ENCODE results near the gene MISP. TPM values are rescaled to one million over a fixed set of nuclear protein-coding genes. Genes with fewer than 3 reads are reported as not detected.

The MISP gene
- total and polyA plus RNA-seq, 10 of the 15 experiments (the other 5 are each of a cell fraction or from before 2014, with no cell fraction given): not detected

DNA sequence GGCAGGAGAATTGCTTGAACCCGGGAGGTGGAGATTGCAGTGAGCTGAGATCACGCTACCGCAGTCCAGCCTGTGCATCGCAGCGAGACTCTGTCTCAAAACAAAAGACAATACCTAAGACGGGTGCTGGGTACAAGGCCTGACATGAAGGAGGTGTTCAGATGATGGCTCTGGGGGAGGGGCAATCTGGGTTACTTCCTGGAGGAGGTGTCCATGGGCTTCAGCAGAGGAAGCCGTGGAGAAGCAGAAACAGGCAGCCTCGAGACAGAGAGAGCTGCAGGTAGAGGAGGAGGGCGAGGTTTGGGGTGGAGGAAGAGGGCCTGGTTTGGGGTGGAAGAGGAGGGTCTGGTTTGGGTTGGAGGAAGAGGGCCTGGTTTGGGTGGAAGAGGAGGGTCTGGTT is 3.6 kb downstream of the MISP start:
- SMC1A ChIA-PET (ENCODE audit: uncharacterized antibody, unreplicated experiment): no interaction called here
- no peaks in the 10 kb centered on the region for H3K79me2 ChIP-seq (ENCODE audit: control insufficient read depth, insufficient read depth, low read length)
- no peak overlapping the region for H3K4me3 ChIP-seq
- intact Hi-C loops (cut with micrococcal nuclease; ENCODE audit: unreplicated experiment): no loop called here
- H3K9ac ChIP-seq (ENCODE audit: control insufficient read depth, insufficient read depth, low read length): no peak overlapping the region
- no peak overlapping the region for H3K27ac ChIP-seq (ENCODE audit: control insufficient read depth, insufficient read depth)
- H3K27me3 ChIP-seq (replicated peaks in 1 of 2; ENCODE audit: control insufficient read depth in 2 of 2, insufficient read depth in 2 of 2, low read length in 1 of 2): no peaks in the 10 kb centered on the region
- no peaks in the 10 kb centered on the region for H3K36me3 ChIP-seq (ENCODE audit: control insufficient read depth in 2 of 2, insufficient read depth in 2 of 2, low read length in 1 of 2)
- H3K4me1 ChIP-seq (ENCODE audit: control insufficient read depth, insufficient read depth, low read length): no peaks in the 10 kb centered on the region
- RAD21 ChIA-PET (ENCODE audit: unreplicated experiment): no interaction called here
- H3K9me3 ChIP-seq (replicated peaks; ENCODE audit: control insufficient read depth, insufficient read depth, low read length): peaks cover 7% of the 10 kb centered on the region; the same call in 1 of the 3 replicates
- FAIRE-seq: no peak
- 58% methylated on average over 9 of the region's 9 CpGs for WGBS (ENCODE audit: insufficient coverage, insufficient replicate concordance, low lambda C conversion rate, missing lambda C conversion rate)
- H2AFZ ChIP-seq (ENCODE audit: control insufficient read depth, low read depth, low read length): no peak overlapping the region
- no peak for DNase-seq (ENCODE audit: low read depth, low spot score)
- TF ChIP-seq SUZ12 (IDR thresholded peaks at IDR 0.05; ENCODE audit: unreplicated experiment) (no peak), SMAD5 (IDR thresholded peaks at IDR 0.05; ENCODE audit: low read depth) (no peak), KLF5 (IDR thresholded peaks at IDR 0.05; ENCODE audit: partially characterized antibody) (no peak), NR2C2 (IDR thresholded peaks at IDR 0.05; ENCODE audit: borderline replicate concordance, control insufficient read depth, insufficient read length, low read depth) (no peak), HCFC1 (IDR thresholded peaks at IDR 0.05; ENCODE audit: low read length) (no peak), SMARCA5 (IDR thresholded peaks at IDR 0.05) (no peak), CBFB (IDR thresholded peaks at IDR 0.05; ENCODE audit: low read depth) (no peak), CHD2 (IDR thresholded peaks at IDR 0.05; ENCODE audit: borderline replicate concordance, low read depth, low read length) (no peak), ZNF207 (IDR thresholded peaks at IDR 0.05; ENCODE audit: borderline replicate concordance) (no peak), JUND (IDR thresholded peaks at IDR 0.05; ENCODE audit: low read depth, low read length) (no peak)
- ATAC-seq: no peak
- CTCF ChIA-PET: no interaction called here
- no peak overlapping the region for H3K4me2 ChIP-seq (ENCODE audit: control insufficient read depth, insufficient read depth)
- POLR2A ChIA-PET: no interaction called here
- no TSS peak for BruUV-seq (replicated peaks)
- no peaks in the 10 kb centered on the region for H4K20me1 ChIP-seq (ENCODE audit: control insufficient read depth, insufficient read depth)
- in situ Hi-C loops (cut with MboI): no loop called here

DNA sequence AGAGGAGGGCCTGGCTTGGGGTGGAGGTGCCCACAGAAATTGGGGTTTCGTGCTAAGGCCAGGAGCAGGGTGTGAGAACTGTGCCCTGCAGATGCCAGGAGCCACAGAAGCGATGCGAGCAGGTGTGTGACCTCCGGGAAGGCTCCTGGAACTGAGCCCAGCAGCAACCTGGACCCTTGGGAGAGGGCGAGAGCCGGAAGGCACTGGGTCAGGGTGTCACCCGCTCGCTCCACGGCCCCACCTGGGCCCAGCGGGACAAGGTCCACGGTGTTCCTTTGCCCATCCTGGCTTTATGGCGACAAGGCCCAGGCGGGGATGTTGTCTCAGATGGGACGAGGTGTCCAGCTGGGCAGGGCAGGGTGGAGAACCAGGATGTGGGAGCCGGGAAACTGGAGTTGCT is 4.2 kb downstream of the MISP start:
- DNase-seq (ENCODE audit: low read depth, low spot score) (no peak), FAIRE-seq (no peak), ATAC-seq (no peak)
- H3K27ac ChIP-seq (ENCODE audit: control insufficient read depth, insufficient read depth): no peak overlapping the region
- H3K4me3 ChIP-seq: no peak overlapping the region
- RAD21 ChIA-PET (ENCODE audit: unreplicated experiment): no interaction called here
- intact Hi-C loops (cut with micrococcal nuclease; ENCODE audit: unreplicated experiment): no loop called here
- H2AFZ ChIP-seq (ENCODE audit: control insufficient read depth, low read depth, low read length): no peak overlapping the region
- H3K4me1 ChIP-seq (ENCODE audit: control insufficient read depth, insufficient read depth, low read length): no peaks in the 10 kb centered on the region
- CTCF ChIA-PET: no interaction called here
- WGBS (ENCODE audit: insufficient coverage, insufficient replicate concordance, low lambda C conversion rate, missing lambda C conversion rate): 69% methylated on average over 15 of the region's 15 CpGs
- POLR2A ChIA-PET: no interaction called here
- no TSS peak for BruUV-seq (replicated peaks)
- in situ Hi-C loops (cut with MboI): no loop called here
- H3K4me2 ChIP-seq (ENCODE audit: control insufficient read depth, insufficient read depth): no peak overlapping the region
- no peaks in the 10 kb centered on the region for H4K20me1 ChIP-seq (ENCODE audit: control insufficient read depth, insufficient read depth)
- no peaks in the 10 kb centered on the region for H3K79me2 ChIP-seq (ENCODE audit: control insufficient read depth, insufficient read depth, low read length)
- no peak overlapping the region for H3K9ac ChIP-seq (ENCODE audit: control insufficient read depth, insufficient read depth, low read length)
- peaks cover 7% of the 10 kb centered on the region; the same call in 1 of the 3 replicates for H3K9me3 ChIP-seq (replicated peaks; ENCODE audit: control insufficient read depth, insufficient read depth, low read length)
- SMC1A ChIA-PET (ENCODE audit: uncharacterized antibody, unreplicated experiment): no interaction called here
- no peaks in the 10 kb centered on the region for H3K27me3 ChIP-seq (replicated peaks in 1 of 2; ENCODE audit: control insufficient read depth in 2 of 2, insufficient read depth in 2 of 2, low read length in 1 of 2)
- no peaks in the 10 kb centered on the region for H3K36me3 ChIP-seq (ENCODE audit: control insufficient read depth in 2 of 2, insufficient read depth in 2 of 2, low read length in 1 of 2)
- TF ChIP-seq SIN3A (IDR thresholded peaks at IDR 0.05; ENCODE audit: low read depth, low read length) (no peak), NR2C1 (IDR thresholded peaks at IDR 0.05) (no peak), MYC (IDR thresholded peaks at IDR 0.05; ENCODE audit: insufficient read depth, insufficient read length, insufficient replicate concordance, low read length, severe bottlenecking) (no peak), MTA3 (IDR thresholded peaks at IDR 0.05; ENCODE audit: borderline replicate concordance, low read length) (no peak), ZNF274 (IDR thresholded peaks at IDR 0.05; ENCODE audit: insufficient read depth, insufficient read length) (no peak), GABPA (IDR thresholded peaks at IDR 0.05; ENCODE audit: low read depth) (no peak), SMARCA5 (IDR thresholded peaks at IDR 0.05) (no peak)
- TF ChIP-seq, protein P1, sequence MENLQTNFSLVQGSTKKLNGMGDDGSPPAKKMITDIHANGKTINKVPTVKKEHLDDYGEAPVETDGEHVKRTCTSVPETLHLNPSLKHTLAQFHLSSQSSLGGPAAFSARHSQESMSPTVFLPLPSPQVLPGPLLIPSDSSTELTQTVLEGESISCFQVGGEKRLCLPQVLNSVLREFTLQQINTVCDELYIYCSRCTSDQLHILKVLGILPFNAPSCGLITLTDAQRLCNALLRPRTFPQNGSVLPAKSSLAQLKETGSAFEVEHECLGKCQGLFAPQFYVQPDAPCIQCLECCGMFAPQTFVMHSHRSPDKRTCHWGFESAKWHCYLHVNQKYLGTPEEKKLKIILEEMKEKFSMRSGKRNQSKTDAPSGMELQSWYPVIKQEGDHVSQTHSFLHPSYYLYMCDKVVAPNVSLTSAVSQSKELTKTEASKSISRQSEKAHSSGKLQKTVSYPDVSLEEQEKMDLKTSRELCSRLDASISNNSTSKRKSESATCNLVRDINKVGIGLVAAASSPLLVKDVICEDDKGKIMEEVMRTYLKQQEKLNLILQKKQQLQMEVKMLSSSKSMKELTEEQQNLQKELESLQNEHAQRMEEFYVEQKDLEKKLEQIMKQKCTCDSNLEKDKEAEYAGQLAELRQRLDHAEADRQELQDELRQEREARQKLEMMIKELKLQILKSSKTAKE (IDR thresholded peaks at IDR 0.05; ENCODE audit: low read depth, poor library complexity, severe bottlenecking): no peak
- TF ChIP-seq, protein P2, sequence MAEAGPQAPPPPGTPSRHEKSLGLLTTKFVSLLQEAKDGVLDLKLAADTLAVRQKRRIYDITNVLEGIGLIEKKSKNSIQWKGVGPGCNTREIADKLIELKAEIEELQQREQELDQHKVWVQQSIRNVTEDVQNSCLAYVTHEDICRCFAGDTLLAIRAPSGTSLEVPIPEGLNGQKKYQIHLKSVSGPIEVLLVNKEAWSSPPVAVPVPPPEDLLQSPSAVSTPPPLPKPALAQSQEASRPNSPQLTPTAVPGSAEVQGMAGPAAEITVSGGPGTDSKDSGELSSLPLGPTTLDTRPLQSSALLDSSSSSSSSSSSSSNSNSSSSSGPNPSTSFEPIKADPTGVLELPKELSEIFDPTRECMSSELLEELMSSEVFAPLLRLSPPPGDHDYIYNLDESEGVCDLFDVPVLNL (IDR thresholded peaks at IDR 0.05; ENCODE audit: low read depth, low read length): no peak

Data from GM12878 (cell line).